ENCODE results near the gene NIM1K.
"Not testable (repeated sequence)": the region's sequence is repeated elsewhere in the genome, so short reads cannot be mapped to it uniquely, and the experiment has no call there.

NIM1K gene

DNA sequence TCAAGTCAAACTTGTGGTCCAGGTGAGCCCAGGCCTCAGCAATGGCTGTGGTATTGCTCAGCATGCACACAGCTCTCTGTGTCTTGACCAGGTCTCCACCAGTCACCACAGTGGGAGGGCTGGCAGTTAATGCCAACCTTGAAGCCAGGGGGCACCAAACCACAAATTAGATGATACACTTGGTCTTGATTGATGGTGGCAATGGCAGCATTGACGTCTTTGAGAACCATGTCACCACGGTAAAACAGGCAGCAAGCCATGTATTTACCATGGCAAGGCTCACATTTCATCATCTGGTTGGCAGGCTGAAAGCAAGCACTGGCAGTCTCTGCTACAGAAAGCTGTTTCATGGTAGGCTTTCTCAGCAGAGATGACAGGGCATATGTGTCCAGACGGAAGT lies 40.0 kb downstream of the NIM1K start:
- no peak for DNase-seq

DNA sequence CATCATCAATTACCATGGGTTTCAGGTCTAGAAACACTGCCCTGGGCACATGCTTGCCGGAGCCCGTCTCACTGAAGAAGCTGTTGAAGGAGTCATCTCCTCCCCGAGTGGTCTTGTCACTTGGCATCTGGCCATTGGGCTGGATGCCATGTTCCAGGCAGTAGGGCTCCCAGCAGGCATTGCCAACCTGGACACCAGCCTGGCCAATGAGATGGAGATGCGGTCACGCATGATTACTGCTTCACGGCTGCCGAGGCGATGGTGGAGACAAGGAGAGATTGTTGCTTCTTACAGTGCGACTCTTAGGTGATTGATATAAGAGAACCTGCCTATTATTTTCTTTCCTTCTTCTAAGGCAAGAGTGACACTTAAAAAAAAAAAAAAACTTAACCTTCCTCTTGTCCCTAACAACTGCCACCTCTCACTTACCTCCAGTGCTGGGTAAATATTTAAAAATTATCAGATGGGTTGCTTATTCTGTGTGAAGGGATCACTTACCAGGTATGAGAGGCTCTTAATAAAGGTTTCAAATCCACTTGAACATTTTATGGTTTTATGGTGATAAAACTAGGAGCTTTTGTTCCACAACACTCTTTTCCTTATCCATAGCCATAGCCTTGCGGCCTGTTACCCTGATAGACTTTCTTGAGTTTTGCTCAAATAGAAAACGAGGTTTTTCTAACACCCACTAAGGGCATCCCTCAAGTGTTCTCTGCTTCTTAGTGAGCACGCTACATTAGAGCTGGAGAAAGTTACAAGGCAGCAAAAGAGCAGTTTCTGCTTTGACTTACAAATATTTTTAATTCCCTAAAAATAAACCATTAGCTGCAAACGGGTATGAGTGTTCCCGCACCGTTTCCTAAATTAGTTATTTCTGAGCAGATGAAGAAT lies 41.2 kb downstream of the NIM1K start:
- DNase-seq: no peak

DNA sequence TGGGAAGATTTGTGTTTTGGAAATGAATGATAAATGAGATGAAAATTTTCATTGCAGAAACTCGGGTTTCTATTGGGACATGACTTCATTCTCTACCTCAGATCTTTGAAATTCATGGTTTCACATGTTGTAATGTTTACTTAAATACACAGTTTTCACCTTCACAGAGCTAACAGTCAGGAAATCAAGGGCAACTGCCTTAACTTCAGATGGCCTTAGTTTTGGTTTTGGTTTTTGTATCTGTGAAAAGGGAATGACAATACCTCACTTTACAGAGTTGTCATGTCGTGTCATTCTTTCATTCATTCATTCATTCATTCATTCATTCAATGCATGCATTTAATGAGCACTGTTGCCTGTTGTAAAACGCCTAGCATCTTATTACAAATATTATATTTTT lies 41.9 kb downstream of the NIM1K start:
- DNase-seq: no peak

- no peak for DNase-seq
These were observed 44.8 kb downstream of the NIM1K start for GRCh38 chr5:43236653-43237355.

GRCh38 chr5:43242196-43242595 lies 50.2 kb downstream of the NIM1K start:
- DNase-seq: no peak

DNA sequence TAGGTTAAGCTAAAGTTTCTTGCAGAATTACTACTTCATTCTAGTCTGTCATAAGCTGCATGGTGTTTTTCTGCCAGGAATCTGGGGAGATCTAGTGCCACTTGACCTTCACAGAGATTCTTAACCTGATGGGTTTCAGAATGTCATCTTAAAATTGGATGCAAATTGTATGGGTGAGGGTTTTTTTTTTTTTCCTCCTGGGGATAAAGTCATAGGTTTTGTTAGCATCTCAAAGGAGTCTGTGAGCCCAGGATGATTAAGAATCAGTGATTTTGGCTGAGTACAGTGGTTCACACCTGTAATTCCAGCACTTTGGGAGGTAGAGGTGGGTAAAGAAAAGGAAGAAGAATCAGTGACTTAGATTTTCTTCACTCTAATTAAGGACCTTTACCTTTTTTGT lies 51.2 kb downstream of the NIM1K start:
- DNase-seq: no peak

GRCh38 chr5:43244823-43245565 lies 53.0 kb downstream of the NIM1K start:
- DNase-seq: no peak

- no peak for DNase-seq
These were observed 53.8 kb downstream of the NIM1K start for GRCh38 chr5:43245724-43246385.

DNA sequence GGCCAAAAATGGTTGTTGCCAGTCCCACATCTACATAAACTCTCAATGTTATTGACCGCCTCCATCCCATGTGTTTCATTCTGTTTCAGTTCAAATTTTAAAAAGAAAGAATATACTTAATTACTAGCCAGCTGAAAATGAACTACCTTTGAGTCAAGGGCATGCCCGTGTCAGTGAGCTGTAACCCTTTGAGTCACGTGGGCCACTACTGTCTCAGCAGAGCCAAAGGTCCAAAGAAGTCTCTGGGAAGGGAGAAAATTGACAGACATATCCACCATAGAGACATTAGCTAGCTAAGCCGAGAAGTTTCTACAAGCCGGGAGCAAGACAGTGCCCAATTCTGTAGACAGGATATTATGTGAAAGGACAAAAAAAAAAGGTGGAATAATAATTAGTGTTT lies 59.7 kb downstream of the NIM1K start:
- DNase-seq: no peak

- no peak for DNase-seq
These were observed 63.7 kb downstream of the NIM1K start for GRCh38 chr5:43255704-43256103.

DNA sequence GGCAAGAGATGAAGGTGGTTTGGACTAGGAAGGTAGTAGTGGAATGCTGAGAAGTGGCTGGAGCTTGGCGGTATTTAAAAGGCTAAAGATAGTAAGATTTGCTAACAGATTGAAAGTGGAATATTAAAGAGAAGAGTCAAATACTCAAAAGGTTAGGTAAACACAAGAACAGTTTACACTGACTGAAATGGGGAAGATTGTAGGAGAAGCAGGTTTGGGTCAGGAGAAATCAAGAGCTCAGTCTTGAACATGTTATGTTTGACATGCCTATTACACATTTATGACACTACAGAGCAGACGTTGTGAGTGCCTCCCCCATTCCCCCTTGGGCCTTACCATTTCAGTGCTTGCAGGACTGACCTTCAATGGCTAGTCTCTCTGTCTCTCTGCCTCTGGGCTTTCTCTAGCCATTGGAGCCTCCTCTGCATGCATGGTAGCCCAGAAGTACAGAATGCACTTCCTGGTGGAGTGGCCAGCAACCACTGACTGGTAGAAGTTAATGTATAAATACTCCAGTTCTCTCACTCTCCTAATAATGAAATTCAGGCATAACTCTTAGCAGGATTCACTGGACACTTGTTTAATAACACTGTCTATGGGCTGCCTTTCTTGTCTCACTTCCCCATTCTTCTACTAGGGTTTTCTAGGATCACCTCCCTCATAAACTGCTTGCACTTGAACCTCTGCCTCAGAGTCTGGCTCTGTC lies 64.4 kb downstream of the NIM1K start:
- no peak for DNase-seq

GRCh38 chr5:43258116-43258515 lies 66.1 kb downstream of the NIM1K start:
- no peak for DNase-seq

DNA sequence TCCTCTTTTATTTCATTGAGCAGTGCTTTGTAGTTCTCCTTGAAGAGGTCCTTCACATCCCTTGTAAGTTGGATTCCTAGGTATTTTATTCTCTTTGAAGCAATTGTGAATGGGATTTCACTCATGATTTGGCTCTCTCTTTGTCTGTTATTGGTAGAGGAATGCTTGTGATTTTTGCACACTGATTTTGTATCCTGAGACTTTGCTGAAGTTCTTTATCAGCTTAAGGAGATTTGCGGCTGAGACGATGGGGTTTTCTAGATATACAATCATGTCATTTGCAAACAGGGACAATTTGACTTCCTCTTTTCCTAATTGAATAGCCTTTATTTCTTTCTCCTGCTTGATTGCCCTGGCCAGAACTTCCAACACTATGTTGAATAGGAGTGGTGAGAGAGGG lies 70.2 kb downstream of the NIM1K start:
- DNase-seq: not testable (repeated sequence)

GRCh38 chr5:43268188-43268820 lies 76.3 kb downstream of the NIM1K start:
- no peak for DNase-seq

- DNase-seq: no peak
These were observed 78.6 kb downstream of the NIM1K start for GRCh38 chr5:43270645-43271044.

GRCh38 chr5:43273552-43273951 lies 81.5 kb downstream of the NIM1K start:
- DNase-seq: no peak

DNA sequence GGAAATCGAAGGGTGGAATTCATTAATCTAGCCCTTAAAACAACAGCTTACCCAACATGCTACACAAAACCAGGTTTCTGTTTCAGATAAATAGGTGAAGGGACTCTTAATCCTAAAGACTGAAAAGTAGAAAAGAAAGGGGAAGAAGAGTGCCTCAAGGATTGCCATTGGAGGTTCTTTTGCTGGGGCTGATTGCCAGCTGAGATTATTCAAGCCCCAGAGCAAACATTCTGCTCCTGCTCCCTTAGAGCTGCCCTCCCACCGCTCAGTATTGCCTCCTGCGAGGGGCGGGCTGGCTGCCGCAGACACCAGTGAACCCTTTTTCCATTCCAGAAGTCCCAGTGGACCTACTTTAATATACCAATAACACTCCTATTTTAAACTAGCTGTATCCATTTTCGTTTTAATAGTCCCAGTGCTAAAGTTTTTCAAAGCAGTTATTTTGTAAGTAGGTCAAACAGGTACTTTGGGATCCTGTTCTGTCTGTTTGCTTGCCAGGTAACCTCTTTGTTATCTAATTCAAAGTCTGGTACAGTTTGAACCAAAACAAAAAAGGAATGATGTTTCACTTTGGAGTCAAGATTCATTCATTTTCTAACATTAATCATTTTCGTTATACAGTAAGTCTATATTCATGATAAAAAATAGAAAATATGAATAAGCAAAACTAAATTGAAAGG lies 82.5 kb downstream of the NIM1K start:
- DNase-seq: no peak

GRCh38 chr5:43275391-43275790 lies 83.4 kb downstream of the NIM1K start:
- no peak for DNase-seq

GRCh38 chr5:43279548-43280274 lies 87.7 kb downstream of the NIM1K start:
- DNase-seq: no peak

GRCh38 chr5:43281840-43282658 lies 90.0 kb downstream of the NIM1K start:
- DNase-seq: no peak

Measured in activated CD8-positive, alpha-beta memory T cell treated with anti-CD3 and anti-CD28 coated beads, Interleukin-2, amount 50 U/mL, for 4 hours (primary cell).